BJ (cell line): ENCODE data around the gene EDARADD. TPM values are rescaled to one million over a fixed set of nuclear protein-coding genes. Genes with fewer than 3 reads are reported as not detected.

Experiments used
- CTCF ChIA-PET: fragments of 350-600 bp; formaldehyde crosslinking; extraction: SDS; loops from one replicate; lab custom pipeline; 2021; ENCODE audit warnings: antibody characterized with exemption, inconsistent platforms; lab: Yijun Ruan, JAX
- POLR2A ChIA-PET: fragments of 300-600 bp; sonication (Branson Sonifier 250); formaldehyde crosslinking; extraction: SDS; loops from one replicate; lab custom pipeline; 2021; ENCODE audit warnings: antibody characterized with exemption; lab: Charles Lee
- DNase-seq: peaks from one replicate; pipeline ENCODE4 v3.0.0-alpha.2; 2011; ENCODE audit warnings: low read depth
- H3K27me3 ChIP-seq: 2 replicates; pipeline ENCODE4 v1.6.0; 2011; ENCODE audit warnings: low read length; ENCODE audit not compliant: control insufficient read depth, insufficient read depth
- H3K36me3 ChIP-seq: 2 replicates; pipeline ENCODE4 v1.5.1; 2011; ENCODE audit warnings: low read length; ENCODE audit not compliant: control insufficient read depth, insufficient read depth
- H3K4me3 ChIP-seq: 2 replicates; pipeline ENCODE4 v1.5.1; 2011; ENCODE audit warnings: low read depth, mild to moderate bottlenecking, control low read depth, low read length
- CTCF ChIP-seq: IDR thresholded peaks from 2 replicates; pipeline ENCODE4 v1.5.1; 2011; ENCODE audit warnings: low read depth, mild to moderate bottlenecking, control low read depth, inconsistent platforms, low read length, moderate library complexity; ENCODE audit not compliant: insufficient read depth
- polyA plus RNA-seq: library from polyadenylated mRNA; depleted of rRNA; stranded (reverse); fragments of >200 nt; gene quantifications from 2 replicates; pipeline ENCODE4 v1.2.3, GENCODE V29; 2011

The EDARADD gene
- polyA plus RNA-seq, 1 experiment = not detected

- DNase-seq = no peak
- no peaks in the 10 kb centered on the region for H3K36me3 ChIP-seq
- no peaks in the 10 kb centered on the region for H3K27me3 ChIP-seq
- no peak for TF ChIP-seq CTCF
- ChIA-PET POLR2A (no interaction called here), CTCF (no interaction called here)
- no peak overlapping the region for H3K4me3 ChIP-seq
These were observed 26.9 kb downstream of the EDARADD start for GRCh38 chr1:236421022-236421421.

GRCh38 chr1:236421850-236422516, 27.9 kb downstream of the EDARADD start:
- TF ChIP-seq CTCF = no peak
- no peaks in the 10 kb centered on the region for H3K27me3 ChIP-seq
- H3K36me3 ChIP-seq = no peaks in the 10 kb centered on the region
- no peak for DNase-seq
- no peak overlapping the region for H3K4me3 ChIP-seq
- POLR2A ChIA-PET = no interaction called here
- CTCF ChIA-PET = interaction anchor here (0.7 kb wide), 1 partner anchor 31 kb away, joined by 3 read pairs; no protein-coding TSS in a partner anchor

GRCh38 chr1:236422517-236422876, 28.4 kb downstream of the EDARADD start:
- H3K4me3 ChIP-seq = no peak overlapping the region
- no peaks in the 10 kb centered on the region for H3K36me3 ChIP-seq
- POLR2A ChIA-PET = no interaction called here
- CTCF ChIA-PET = interaction anchor here (0.7 kb wide), 1 partner anchor 30 kb away, joined by 3 read pairs; no protein-coding TSS in a partner anchor
- DNase-seq = no peak
- no peaks in the 10 kb centered on the region for H3K27me3 ChIP-seq
- no peak for TF ChIP-seq CTCF

- POLR2A ChIA-PET = no interaction called here
- no peaks in the 10 kb centered on the region for H3K36me3 ChIP-seq
- CTCF ChIA-PET = interaction anchor here (0.7 kb wide), 1 partner anchor 12 kb away, joined by 3 read pairs; no protein-coding TSS in a partner anchor
- no peak for TF ChIP-seq CTCF
- H3K27me3 ChIP-seq = no peaks in the 10 kb centered on the region
- H3K4me3 ChIP-seq = no peak overlapping the region
- DNase-seq = no peak
These were observed 31.1 kb downstream of the EDARADD start for GRCh38 chr1:236425031-236425663.

- ChIA-PET POLR2A (no interaction called here), CTCF (interaction anchor here (0.7 kb wide), 1 partner anchor 13 kb away, joined by 3 read pairs; no protein-coding TSS in a partner anchor)
- H3K27me3 ChIP-seq = no peaks in the 10 kb centered on the region
- H3K4me3 ChIP-seq = no peak overlapping the region
- TF ChIP-seq CTCF = no peak
- DNase-seq = no peak
- H3K36me3 ChIP-seq = no peaks in the 10 kb centered on the region
These were observed 32.1 kb downstream of the EDARADD start for GRCh38 chr1:236426215-236426614.
